Stimulated activated CD4-positive, alpha-beta T cell treated with anti-CD3 and anti-CD28 coated beads, Interleukin-1b, Interleukin-23, amount 100 ng/mL, for 24 hours (primary cell): ENCODE data around the gene VPS16.
A peak's percentile ranks its signal among the peaks of the same experiment; 100 is the strongest.
"Not testable (repeated sequence)": the region's sequence is repeated elsewhere in the genome, so short reads cannot be mapped to it uniquely, and the experiment has no call there.

ENCODE experiments used
- DNase-seq, 4 experiments: peaks; one replicate each; pipeline ENCODE4 v3.0.0-alpha.2; 2020; ENCODE audit warnings: low read depth in 4 of 4, low spot score in 1 of 4

Gene VPS16

GRCh38 chr20:2894221-2894620 is 53.7 kb downstream of the VPS16 start:
- no peak for DNase-seq

GRCh38 chr20:2895154-2895553 is 54.6 kb downstream of the VPS16 start:
- not testable (repeated sequence) for DNase-seq

GRCh38 chr20:2899243-2899642 is 58.7 kb downstream of the VPS16 start:
- peak in 1 of 4 experiments; percentile 11 for DNase-seq

- DNase-seq = no peak
Observed at GRCh38 chr20:2900845-2901592, 60.5 kb downstream of the VPS16 start.

GRCh38 chr20:2902291-2902690 is 61.7 kb downstream of the VPS16 start:
- DNase-seq = no peak

GRCh38 chr20:2902818-2903217 is 62.3 kb downstream of the VPS16 start:
- DNase-seq = no peak

- no peak for DNase-seq
Observed at GRCh38 chr20:2903686-2904085, 63.1 kb downstream of the VPS16 start.

- DNase-seq = no peak
Observed at GRCh38 chr20:2907519-2907918, 67.0 kb downstream of the VPS16 start.

- no peak for DNase-seq
Observed at GRCh38 chr20:2909953-2910352, 69.4 kb downstream of the VPS16 start.

- no peak for DNase-seq
Observed at GRCh38 chr20:2911200-2911599, 70.7 kb downstream of the VPS16 start.

GRCh38 chr20:2914160-2914559 is 73.6 kb downstream of the VPS16 start:
- DNase-seq = no peak
